Stimulated activated naive CD4-positive, alpha-beta T cell treated with Interleukin-2 at 50 U/mL for 16 hours (primary cell): ENCODE data around the gene WWC2.

Experiments used
- DNase-seq: peaks from one replicate; lab custom pipeline; 2025; lab: John Stamatoyannopoulos, UW

WWC2 gene

DNA sequence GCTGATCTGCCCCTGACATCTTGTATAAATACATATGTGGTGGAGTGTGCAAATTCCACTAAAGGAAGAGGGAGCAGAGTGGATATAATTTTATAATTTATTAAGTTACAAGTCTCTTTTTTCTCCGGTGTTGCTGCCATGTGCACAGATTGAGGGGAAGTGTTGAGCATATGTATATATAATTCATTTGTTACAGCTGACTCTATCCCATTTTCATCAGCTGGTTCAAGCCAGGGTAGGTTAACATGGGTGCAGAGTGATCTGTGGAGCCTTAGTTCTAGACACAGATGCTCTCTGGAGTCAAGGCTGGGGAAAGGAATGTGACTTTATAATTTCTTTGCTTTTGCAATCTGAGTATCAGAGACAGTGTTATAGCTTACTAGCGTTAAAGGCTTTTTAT is 103.5 kb downstream of the WWC2 start:
- DNase-seq, result no peak

DNA sequence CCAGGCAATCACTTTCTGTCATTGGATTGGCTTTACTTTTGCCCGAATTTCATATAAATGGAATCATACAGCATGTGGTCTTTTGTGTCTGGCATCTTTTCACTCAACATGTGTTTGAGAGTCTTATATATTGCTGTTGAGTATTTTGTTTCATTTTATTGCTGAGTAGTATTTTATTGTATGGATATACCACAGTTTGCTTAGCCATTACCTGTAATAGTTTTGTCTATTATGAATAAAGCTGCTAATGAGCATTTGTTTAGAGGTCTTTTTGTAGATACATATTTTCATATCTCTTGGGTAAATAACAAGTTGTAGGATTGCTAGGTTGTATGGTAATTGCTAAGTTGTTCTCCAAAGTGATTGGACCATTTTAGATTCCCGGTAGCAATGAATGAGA is 105.7 kb downstream of the WWC2 start:
- no peak for DNase-seq

DNA sequence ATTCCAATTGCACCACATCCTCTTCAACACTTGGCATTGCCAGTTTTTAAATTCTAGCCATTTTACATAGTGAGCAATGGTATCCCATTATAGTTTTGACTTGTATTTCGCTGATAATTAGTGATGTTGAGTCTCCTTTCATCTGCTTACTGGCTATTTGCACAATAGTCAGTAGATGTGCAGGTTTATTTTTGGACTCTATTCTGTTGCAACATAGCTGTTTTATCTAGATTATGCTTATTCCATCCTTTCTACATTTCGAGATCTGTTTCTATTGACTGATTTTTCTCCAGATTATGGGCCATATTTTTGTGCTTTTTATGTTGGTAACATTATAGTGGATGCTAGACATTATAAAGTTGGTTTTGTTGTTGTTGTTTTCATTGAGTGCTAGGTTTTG is 106.1 kb downstream of the WWC2 start:
- no peak for DNase-seq

DNA sequence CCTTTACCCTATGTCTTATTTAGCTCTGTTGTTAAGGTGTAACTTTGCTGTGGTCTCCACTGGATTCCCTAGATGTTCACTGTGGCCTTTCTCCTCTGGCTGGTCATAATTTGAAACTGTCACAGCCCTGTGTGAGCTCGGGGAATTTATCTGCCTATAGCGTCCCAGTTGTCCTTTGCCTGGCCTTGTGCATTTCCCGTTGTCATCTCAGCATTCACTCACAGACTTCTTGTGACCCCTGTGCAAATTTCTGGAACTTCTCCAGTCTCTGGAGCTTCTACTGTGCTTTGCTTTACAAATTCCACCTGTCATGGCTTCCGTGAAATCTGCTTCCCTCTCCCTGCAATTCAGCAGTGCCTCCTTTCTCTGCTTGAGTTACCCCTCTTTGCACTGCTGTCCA is 106.7 kb downstream of the WWC2 start:
- DNase-seq, result no peak

DNA sequence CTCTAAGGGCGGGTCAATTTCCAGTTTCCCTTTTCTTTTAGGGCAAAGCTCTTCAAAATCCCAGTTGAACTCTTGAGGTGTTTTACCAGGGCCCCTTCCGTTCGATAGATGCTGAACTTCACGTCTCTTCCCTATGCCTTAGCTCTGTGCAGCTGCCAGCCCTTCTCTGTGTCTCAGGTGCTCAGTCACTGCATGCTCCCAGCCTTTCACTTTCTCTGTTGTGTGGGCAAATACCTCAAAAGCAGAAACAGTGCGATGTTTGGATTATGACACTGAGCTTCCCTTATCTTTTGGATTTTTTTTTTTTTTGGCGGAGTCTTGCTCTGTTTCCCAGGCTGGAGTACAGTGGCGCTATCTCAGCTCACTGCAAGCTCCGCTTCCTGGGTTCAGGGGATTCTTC is 112.5 kb downstream of the WWC2 start:
- no peak for DNase-seq

- no peak for DNase-seq
Measured at GRCh38 chr4:183213996-183214395, 114.9 kb downstream of the WWC2 start.

- DNase-seq, result no peak
Measured at GRCh38 chr4:183214912-183215488, 115.9 kb downstream of the WWC2 start.

GRCh38 chr4:183220236-183220635 is 121.2 kb downstream of the WWC2 start:
- DNase-seq, result no peak

DNA sequence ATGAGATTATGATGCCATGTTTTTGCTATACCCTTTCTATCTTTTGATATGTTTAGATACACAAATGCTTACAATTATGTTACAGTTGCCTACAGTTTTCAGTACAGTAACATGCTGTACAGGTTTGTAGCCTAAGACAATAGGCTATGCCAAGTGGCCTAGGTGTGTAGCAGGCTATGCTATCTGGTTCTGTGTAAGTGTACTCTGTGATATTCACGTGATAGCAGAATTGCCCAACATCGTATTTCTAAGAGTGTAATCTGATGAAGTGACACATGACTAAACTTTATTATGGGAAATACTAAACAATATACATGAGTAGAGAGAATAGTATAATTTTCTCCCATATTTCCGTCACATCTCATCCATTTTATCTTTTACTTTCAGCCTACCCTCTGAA is 124.0 kb downstream of the WWC2 start:
- DNase-seq, result no peak

GRCh38 chr4:183229397-183229796 is 130.3 kb downstream of the WWC2 start:
- DNase-seq, result no peak

- DNase-seq, result no peak
Measured at GRCh38 chr4:183240581-183241321, 141.7 kb downstream of the WWC2 start.

DNA sequence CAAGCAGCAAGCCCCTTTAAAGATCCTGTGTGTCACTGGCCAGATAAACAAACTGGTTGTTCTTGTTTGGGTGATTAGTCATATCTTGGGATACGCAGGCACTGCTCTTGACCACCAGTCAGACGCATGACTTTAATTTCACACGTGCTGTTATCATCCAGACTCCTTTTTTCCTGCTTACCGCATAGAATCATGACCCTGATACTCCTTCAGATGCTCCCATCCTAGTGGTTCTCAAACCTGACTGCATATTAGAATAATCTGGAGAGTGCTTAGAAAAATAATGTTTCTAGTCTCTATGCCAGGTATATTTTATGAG is 142.2 kb downstream of the WWC2 start:
- DNase-seq, result no peak

GRCh38 chr4:183241721-183242151 is 142.7 kb downstream of the WWC2 start:
- DNase-seq, result no peak

GRCh38 chr4:183242291-183242690 is 143.2 kb downstream of the WWC2 start:
- DNase-seq, result no peak

- DNase-seq, result no peak
Measured at GRCh38 chr4:183244019-183244418, 145.0 kb downstream of the WWC2 start.

DNA sequence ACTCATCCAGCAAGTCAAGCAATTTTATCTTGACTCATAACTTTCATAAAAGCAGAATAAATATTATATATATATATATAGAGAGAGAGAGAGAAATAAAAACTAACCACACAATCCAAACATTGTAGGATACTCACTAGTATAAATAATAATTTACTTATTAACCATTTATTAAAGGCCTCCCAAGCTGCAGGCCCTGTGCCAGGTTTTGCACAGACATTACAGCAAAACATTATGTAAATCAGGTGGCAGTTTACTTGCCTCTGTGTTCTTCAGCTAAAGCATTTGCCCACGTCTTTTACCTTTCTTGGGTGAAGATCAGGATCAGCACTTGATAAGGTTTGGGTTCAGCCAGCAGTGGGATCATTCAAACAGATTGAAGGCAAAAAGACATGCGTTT is 145.4 kb downstream of the WWC2 start:
- DNase-seq, result no peak

- DNase-seq, result no peak
Measured at GRCh38 chr4:183248201-183248600, 149.1 kb downstream of the WWC2 start.

GRCh38 chr4:183249854-183250253 is 150.8 kb downstream of the WWC2 start:
- no peak for DNase-seq

GRCh38 chr4:183250831-183251230 is 151.8 kb downstream of the WWC2 start:
- DNase-seq, result no peak

- no peak for DNase-seq
Measured at GRCh38 chr4:183252959-183253358, 153.9 kb downstream of the WWC2 start.

DNA sequence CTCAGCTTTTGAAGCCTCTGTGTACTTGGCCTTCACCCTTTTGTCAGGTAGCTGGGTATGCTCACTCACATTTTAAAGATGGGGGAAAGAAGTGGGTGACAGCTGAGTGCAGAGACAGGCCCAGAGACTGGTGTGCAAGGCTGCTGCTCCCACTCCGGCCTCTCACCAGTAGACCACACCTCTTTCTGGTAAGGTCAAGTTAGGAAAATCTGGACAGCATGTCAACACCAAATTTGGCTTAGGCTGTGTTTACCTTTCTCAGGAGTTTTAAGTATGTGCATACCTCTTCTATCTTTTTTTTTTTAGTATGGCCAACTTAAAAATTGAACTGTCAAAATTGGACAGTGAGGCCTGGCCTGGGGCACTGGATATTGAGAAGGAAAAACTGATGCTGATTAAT is 154.4 kb downstream of the WWC2 start:
- DNase-seq, result no peak

DNA sequence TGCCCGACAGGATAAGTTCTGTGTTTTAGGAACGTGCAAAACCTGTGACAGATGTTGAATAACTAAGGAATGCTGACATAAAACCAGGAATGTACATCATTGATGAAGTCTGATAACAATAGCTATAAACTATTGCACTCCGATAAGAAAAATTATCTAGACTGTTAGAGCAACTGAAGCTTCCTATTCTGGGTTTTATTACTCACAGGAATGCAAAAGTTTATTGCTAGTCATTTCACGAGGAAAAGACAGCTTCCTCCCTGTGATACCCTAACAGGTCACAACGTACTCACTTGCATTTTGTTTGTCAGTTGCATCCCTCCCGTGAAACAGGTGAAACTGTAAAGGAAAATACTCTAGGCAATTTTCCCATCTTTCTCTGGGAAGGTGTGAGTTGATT is 155.1 kb downstream of the WWC2 start:
- DNase-seq, result no peak

DNA sequence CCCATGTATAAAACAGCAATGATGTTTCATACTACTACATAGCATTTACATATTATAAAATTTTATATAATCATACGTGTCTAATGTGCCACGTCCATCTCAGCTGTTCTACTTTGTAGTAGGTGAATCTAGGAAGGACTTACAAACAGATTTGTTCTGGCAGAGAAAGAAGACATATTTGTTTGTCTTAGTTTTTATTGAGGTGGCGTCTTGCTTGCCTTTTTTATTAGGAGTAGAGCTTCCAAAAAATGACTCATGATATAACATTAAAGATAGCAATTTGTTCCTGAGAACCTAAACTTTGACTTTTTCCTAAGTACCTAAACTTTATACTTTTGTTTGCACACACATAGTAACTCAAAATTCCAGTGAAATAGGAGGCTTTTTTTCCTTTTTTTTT is 156.4 kb downstream of the WWC2 start:
- DNase-seq, result no peak

- DNase-seq, result no peak
Measured at GRCh38 chr4:183256343-183256742, 157.3 kb downstream of the WWC2 start.
